HG03066 (cell line): ENCODE measurements around the gene FZD2.
"Not testable (repeated sequence)": the region's sequence is repeated elsewhere in the genome, so short reads cannot be mapped to it uniquely, and the experiment has no call there.

Experiments
- ATAC-seq: cut with Tn5 transposase; IDR thresholded peaks from one replicate; pipeline ENCODE4 v1.9.1; 2021; ENCODE audit warnings: low read depth; ENCODE audit not compliant: unreplicated experiment

FZD2 gene

DNA sequence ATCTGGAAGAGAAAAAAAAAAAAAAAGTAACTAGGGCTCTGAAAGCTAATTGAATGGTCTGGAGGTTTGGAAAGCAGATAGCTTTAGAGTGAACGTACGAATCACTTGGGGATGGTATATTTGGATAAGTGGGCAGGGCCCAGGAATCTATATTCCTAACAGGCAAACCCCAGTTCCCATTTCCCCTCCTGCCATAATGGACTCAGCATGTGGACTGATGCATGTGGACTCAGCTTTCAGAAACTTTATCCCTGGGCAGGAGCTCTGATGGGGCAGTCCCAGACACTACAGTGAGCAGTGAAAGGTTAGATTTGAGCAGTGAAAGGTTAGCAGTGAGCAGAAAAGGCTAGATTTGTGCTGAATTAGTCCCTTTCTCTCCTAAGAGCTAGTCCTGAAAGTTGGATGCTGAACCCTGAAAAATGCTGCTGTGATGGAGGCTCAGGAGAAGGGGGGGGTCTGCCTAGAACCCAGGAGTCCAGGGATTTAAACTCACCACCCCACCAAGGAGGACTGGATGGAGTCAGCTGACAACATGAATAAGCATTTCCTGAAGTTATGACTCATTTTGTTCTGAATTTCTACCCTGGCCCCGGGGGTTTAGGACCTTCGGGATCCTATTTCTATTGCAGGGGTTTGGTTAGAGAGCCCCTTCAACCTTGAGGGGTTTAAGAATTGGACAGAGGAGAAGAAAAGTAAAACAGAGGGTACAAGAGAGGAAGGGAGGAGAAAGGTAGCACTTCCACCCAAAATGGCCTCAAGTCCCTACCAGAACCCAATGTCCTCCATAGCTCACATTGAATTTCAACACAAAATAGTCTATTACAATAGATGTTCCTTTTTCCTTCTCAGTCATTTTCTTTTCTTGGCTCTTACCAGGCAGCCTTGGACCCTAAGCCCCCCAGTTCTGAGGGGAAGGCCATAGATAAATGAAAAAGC lies 10.3 kb upstream of the FZD2 start:
- ATAC-seq, result no peak

DNA sequence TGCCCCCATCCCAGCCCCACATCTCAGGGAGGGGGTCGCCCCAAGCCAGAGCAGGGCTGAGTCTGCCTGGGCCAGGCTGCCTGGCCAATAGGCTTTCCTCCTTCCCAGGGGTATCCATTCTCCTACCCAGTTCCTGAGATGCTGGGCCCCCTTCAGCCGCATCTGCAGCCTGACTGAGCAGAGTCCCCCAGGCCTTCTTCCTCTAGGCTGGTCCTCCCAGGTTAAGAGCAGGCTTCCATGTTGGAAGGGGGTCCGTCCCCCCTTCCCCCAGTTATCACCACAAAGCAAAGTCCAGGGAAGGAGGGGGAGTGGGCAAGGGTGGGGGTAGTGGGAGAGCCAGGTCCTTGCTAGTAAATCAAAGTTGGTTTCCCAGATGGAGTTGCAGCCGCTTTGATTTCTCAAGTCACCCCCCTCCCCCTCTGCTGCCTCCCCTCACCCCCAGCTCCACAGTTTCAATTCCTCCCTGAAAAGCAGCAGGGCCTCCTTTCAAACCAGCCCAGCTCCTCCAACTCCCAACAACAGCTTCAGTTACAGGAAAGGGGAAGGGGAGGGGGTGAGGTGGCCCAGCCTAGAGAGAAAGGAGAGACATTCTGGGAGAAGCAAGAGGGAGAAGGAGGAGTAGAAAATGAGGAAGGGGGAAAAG lies 9.5 kb upstream of the FZD2 start:
- ATAC-seq, result no peak

DNA sequence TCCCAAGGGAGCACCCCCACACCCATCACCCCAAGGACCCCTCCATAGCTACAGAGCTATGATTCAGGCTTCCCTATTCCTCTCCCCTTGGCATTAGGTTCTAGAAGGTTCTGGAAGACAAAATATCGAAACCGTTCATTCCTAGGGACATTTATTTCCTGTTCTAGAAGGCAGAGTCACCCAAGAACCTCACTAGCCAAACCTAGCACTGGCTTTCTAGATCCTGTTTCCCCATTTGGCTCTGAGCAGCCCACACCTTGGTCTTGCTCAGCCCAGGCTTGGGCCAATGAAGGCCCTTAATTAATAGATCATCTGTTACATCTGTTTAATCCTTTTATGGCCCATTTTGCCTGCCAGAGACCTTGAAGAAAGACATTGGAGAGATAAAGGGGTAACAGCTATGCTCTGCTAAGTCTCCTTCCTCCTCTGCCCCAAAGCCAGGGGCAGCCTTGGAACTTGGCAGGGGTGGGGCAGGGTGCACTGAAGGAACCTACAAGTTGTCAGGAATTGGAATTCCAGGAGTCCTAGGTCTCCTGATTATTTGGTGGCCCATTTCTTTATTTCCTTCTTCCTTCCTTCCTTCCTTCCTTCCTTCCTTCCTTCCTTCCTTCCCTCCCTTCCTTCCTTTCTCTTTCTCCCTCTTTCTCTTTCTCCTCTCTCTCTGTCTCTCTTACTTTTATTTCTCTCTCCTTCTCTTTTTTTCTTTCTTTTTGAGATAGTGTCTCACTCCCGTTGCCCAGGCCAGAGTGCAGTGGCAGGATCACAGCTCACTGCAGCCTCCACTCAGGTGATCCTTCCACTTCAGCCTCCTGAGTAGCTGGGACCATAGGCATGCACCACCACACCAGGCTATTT lies 8.7 kb upstream of the FZD2 start:
- no peak for ATAC-seq

DNA sequence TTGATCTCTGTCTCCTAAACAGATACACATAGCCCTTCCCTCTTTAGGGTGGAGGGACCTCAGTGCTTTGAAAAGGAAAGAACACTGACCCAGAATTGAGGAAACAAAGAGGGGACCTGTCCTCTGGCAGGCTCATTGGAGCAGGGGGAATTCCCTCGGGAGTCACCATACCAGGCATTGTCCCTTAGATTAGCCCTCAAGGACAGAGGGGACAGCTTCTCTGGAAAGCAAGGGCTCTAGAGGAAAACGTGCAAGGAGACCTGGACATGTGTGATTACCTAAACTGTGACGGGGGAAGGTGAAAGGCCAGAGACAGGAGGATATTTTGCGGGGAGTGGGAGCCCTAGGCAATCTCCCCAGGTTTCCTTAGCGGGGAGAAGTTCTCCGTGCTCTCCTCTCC lies 7.6 kb upstream of the FZD2 start:
- no peak for ATAC-seq

DNA sequence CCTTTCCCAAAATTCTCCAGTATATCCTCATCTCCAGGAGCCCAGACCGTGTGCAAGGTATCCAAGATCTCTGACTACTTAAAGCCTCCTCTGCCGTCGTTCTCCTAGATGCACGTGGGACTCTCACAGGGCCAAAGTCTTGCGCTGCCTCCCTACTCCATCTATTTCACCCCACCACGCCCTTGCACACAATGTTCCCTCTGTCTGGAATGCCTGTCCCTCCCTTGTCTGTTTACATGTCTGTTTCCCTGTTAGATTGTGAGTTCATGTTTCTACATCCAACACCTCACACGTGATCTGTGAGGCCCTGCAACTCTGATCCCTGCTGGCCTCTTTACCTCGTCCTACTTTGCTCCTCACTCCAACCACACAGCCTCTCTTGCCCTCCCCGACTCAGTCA lies 4.9 kb upstream of the FZD2 start:
- no peak for ATAC-seq

DNA sequence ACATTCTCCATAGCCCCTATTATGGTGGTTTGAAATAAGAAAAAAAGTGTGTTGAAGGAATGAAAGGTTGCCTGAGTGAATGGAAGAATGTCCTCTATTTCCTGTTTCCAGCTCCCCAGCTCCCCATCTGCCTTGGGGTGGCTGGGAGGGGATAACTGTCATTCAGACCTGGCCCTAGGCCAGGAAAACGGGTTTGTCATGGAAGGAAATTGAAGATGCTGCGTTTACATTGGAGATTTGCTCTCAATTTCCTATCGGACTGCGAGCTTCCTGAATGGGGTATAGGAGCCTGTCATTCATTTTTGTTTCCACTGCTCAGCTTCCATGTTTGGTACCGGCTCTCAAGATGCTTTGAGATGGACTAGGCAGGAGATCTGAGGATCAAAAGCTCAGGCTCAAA lies 2.2 kb upstream of the FZD2 start:
- ATAC-seq, result no peak

DNA sequence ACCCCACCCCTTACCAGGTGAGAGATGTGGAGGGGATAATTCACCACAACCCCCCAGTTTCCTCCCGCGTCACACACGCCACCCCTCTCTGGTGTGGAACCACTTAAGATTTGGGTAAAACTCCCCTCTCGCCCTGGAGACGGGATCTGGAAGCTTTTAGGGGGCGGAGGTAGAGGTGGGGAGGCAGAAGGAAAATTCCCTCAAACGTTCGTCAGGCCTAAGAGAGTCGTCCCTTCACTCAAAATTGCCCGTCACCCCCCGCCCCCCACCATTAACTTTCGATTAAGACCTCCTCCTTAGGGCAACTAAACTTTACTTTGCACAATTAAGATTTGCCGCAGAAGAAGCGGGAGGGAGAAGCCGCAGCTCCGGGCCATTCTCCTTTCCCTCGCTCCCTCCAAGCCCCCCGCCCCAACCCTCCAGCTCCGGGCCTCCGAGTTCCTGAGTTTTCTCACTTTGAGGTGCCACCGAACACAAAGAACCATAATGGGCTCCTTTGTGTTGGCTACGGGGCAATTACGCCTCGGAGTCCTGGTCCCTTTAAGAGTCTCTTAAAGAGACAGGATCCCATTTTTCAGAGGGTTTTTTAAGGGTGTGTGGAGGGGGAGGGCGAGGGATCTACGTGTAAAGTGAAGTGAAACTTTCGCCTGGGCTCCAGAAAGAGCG lies 985 bp upstream of the FZD2 start:
- ATAC-seq, result no peak

DNA sequence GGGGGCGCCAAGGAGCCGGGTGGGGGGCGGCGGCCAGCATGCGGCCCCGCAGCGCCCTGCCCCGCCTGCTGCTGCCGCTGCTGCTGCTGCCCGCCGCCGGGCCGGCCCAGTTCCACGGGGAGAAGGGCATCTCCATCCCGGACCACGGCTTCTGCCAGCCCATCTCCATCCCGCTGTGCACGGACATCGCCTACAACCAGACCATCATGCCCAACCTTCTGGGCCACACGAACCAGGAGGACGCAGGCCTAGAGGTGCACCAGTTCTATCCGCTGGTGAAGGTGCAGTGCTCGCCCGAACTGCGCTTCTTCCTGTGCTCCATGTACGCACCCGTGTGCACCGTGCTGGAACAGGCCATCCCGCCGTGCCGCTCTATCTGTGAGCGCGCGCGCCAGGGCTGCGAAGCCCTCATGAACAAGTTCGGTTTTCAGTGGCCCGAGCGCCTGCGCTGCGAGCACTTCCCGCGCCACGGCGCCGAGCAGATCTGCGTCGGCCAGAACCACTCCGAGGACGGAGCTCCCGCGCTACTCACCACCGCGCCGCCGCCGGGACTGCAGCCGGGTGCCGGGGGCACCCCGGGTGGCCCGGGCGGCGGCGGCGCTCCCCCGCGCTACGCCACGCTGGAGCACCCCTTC lies 484 bp downstream of the FZD2 start:
- no peak for ATAC-seq

DNA sequence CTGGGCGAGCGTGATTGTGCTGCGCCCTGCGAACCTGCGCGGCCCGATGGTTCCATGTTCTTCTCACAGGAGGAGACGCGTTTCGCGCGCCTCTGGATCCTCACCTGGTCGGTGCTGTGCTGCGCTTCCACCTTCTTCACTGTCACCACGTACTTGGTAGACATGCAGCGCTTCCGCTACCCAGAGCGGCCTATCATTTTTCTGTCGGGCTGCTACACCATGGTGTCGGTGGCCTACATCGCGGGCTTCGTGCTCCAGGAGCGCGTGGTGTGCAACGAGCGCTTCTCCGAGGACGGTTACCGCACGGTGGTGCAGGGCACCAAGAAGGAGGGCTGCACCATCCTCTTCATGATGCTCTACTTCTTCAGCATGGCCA lies 1.0 kb downstream of the FZD2 start:
- ATAC-seq, result no peak

DNA sequence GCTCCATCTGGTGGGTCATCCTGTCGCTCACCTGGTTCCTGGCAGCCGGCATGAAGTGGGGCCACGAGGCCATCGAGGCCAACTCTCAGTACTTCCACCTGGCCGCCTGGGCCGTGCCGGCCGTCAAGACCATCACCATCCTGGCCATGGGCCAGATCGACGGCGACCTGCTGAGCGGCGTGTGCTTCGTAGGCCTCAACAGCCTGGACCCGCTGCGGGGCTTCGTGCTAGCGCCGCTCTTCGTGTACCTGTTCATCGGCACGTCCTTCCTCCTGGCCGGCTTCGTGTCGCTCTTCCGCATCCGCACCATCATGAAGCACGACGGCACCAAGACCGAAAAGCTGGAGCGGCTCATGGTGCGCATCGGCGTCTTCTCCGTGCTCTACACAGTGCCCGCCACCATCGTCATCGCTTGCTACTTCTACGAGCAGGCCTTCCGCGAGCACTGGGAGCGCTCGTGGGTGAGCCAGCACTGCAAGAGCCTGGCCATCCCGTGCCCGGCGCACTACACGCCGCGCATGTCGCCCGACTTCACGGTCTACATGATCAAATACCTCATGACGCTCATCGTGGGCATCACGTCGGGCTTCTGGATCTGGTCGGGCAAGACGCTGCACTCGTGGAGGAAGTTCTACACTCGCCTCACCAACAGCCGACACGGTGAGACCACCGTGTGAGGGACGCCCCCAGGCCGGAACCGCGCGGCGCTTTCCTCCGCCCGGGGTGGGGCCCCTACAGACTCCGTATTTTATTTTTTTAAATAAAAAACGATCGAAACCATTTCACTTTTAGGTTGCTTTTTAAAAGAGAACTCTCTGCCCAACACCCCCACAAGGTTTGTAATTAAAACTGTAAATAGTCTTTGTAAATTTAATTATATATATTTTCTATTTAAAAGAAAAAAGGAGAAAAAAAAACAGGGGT lies 1.7 kb downstream of the FZD2 start:
- no peak for ATAC-seq

DNA sequence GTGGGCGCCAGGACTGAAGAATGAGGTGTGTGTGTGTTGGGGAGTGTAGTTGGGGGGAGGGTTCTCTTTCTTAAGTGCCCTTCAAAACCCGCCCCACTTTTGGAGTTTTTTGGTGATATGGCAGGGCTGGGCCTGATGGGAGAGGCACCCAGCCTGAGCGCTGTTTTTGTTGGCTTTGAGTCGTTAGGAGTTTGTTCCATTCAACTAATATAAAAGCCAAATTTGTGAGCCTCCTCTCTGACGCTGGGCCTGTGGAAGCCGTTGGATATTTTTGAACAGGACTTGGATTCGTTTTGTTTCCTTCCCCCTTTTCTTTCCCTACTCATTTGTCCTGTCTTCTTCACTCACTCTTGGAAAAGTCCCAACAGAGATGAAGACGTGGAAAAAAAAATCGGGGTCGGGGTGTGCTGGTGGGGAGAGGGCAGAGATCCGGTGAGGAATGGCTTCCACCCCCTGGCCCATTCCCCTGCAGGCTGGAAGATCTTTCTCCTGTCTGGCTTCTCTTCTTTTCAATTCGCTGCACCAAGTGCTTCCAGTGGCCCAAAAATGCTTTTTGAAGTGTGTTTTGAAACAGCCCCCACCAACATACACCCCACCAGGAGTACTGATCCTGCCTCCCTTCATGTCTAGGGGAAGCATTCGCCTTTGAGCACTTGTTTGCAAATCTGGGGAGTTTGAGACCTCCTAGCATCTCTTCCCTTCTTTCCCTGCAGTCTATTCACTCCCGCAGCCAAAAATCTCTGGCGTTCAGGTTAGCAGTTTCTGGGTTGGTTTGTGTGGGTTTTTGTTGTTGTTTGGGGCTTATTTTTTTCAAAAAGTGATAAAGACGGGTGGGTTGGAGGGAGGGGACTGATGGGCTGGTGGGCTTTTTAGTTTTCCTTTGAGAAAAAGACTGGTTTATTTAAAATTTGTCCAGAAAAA lies 2.6 kb downstream of the FZD2 start:
- no peak for ATAC-seq

DNA sequence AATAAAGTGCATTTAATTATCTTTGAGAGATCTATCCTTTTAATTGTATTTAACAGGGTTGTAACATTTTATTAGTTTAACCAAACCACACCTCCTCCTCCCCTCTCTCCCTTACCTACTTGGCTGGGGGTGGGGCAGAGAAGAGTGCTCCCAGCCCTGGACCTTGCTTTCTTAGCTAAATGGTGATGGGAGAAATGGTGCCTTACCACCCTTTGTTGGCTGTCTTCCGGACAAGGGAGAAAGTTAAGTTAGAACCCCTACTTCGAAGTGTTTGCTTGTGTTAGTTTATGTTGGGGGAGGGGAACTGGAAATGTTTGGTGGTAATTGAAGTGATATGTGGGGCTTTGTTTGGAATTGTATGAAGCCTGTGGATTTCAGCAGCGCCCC lies 3.9 kb downstream of the FZD2 start:
- ATAC-seq, result no peak

DNA sequence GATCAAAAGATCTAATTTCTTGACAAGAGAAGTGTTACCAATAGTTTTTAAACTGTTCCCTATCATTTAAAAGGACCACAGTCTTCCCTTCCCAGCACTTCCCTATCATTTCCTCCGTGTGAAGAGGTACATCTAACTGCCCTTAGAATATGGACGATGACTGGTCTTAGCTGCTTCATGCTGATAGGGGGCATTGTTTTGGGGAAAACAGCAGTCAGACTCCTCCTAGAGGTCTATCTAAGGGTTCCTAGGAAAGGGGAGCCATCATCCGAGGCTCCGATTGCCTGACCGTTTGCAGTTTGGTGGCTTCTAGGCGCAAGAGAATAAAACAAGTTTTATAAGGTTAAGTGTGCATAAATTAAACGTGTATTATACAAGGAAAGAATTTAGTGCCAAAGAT lies 7.1 kb downstream of the FZD2 start:
- no peak for ATAC-seq

DNA sequence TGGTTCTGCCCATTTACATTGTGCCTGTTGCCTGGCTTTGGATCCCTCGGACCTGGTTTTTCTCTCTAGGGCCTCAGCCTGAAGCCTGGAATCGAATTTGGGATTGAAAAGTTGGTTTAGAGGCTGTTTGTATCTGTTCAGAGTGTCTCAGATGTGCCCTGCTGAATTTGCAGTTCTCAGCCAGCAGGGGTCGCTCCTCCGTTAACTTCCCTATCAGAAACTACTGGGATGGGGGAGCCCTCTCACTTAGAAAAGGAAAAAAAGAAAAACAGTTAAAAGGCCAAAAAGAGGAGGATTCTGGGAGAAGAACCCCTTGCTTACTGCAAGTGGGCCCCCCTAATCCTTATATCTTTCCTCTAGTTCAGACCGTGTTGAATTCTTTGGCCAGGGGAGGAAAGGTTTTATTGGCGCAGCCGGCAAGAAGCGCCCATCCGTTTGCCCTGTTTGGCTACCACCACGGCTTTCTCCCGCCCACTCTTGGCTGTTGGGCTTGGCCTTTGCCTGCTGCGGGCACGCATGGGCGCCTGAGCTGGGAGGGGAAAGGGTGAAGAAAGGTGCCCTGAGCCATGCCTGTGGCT lies 8.7 kb downstream of the FZD2 start:
- no peak for ATAC-seq

DNA sequence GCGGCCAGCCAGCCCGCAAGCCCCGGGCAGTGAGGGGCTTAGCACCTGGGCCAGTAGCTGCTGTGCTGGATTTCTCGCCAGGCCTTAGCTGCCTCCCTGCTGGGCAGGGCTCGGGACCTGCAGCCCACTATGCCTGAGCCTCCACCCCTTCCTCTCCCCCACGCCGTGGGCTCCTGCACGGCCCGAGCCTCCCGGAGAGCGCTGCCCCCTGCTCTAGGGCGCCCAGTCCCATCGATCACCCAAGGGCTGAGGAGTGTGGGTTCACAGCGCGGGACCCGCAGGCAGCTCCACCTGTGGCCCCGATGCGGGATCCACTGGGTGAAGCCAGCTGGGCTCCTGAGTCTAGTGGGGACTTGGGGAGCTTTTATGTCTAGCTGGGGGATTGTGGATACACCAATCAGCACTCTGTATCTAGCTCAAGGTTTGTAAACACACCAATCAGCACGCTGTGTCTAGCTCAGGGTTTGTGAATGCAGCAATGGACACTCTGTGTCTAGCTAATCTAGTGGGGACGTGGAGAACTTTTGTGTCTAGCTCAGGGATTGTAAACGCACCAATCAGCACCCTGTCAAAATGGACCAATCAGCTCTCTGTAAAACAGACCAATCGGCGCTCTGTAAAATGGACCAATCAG lies 11.1 kb downstream of the FZD2 start:
- not testable (repeated sequence) for ATAC-seq

DNA sequence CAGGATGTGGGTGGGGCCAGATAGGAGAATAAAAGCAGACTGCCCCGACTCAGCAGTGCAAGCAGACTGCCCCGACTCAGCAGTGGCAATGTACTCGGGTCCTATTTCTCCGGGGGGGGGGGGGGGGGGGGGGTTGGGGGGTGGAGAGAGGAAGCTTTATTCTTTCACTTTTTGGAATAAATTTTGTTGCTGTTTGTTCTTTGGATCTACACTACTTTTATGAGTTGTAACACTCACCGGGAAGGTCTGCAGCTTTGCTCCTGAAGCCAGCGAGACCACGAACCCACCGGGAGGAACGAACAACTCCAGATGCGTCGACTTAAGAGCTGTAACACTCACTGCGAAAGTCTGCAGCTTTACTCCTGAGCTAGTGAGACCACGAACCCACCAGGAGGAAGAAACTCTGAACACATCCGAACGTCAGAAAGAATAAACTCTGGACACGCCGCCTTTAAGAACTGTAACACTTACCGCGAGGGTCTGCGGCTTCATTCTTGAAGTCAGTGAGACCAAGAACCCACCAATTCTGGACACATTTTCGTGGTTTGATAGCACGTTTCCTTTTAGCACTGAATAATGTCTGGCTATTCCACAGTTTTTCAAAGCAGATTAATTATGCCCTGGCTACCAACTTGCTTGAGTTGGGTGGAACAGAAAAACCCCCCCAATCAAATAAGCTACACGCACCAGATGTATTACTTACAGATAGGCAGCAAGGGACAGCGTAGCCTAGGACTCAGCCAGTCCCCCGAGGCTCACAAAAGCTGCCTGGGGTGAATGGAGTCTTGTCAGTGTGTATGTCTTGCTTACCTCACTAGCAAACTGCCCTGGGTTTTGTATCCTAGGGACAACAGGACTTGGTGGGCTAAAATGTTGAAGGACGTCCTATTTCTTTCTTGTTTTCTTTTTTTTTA lies 11.9 kb downstream of the FZD2 start:
- ATAC-seq, result no peak
